GM21447 (cell line): ENCODE measurements around the gene AMBRA1.

Source experiments
- ATAC-seq: cut with Tn5 transposase; IDR thresholded peaks from one replicate; pipeline ENCODE4 v1.9.1; 2021; ENCODE audit not compliant: unreplicated experiment

Gene AMBRA1

DNA sequence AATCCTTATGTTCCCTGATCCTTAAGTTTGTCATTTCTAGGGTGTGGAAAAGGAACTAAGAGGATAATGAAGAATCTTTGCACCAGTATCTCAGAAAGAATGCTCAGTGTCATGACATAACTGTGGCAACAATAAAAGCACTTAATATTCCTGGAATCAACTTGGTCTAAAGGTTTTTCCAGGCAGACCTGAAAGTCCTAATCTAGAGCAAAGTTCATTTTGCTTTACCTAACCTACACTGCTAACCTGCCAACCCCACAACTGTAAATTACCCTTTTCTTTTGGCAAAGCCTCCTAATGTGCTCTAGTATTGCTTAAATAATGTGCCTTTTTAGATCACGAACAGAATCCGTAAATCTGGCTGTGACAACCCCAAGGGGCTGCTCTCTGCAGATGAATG is 82.5 kb downstream of the AMBRA1 start:
- ATAC-seq: no peak

DNA sequence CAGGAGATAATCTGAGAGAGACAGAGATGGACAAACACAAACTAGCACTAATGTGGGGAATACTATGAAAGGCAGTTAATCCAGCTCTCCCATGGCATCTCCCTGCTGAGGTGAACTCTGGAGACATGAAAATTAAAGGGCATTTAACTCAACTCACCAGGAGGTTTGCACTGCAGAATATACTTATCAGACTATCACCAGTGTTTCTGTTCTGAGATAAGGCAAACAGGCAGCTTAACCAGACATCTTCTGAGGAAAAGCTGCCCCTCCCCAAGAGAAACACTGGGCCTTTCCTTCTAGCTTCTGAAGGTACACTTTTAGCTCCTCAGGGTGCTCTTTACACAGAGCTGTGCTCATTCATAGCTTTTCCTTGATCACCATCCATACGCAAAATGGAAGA is 85.5 kb downstream of the AMBRA1 start:
- ATAC-seq: no peak

DNA sequence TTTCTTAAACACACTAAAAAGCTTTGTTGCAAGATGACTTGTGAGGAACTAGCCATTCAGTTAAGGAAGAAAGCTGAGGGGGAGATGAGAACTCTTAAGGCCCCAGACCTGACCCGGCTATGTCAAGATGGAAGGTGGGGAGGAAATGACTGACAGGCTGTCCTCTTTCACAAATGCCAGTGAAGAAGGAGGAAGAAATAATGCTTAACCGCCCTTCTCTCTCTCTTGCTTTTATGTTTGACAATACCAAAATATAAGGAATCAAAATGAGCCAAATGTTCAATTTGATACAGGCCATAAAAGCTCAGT is 87.4 kb downstream of the AMBRA1 start:
- ATAC-seq: no peak

DNA sequence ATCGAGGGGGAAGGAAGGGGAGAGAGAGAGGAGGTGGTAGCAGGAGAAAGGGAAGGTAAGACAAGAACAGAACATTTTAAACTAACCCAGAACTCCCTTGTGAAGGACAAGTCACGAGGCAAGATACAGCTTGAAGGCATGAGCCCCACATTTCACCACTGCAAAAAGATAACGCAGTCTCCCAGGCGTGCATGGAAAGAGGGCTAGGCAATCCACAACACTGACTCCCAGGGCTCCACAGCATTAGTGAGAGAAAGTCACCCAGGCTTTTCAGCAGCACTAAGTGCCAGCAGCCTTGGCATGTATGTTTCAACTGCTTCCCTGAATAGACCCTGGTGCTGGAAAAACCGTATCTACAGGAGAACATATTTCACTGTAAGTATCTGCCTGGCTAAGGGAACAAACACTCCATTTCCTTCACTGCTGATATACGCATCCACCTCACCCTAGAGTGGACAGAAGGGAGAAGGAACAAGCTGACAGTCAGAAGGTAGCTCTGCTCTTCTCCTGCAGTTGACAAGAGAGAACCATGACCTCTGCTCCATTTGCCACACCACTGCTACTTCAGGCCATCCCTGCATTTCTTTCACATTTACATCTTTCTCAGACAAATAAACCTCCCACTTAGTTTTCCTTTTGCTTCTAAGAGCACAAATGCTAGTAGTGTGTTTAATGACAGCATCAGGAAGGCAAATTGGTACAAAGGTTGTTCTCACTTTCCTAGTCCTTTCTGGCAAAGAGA is 87.9 kb downstream of the AMBRA1 start:
- ATAC-seq: no peak

DNA sequence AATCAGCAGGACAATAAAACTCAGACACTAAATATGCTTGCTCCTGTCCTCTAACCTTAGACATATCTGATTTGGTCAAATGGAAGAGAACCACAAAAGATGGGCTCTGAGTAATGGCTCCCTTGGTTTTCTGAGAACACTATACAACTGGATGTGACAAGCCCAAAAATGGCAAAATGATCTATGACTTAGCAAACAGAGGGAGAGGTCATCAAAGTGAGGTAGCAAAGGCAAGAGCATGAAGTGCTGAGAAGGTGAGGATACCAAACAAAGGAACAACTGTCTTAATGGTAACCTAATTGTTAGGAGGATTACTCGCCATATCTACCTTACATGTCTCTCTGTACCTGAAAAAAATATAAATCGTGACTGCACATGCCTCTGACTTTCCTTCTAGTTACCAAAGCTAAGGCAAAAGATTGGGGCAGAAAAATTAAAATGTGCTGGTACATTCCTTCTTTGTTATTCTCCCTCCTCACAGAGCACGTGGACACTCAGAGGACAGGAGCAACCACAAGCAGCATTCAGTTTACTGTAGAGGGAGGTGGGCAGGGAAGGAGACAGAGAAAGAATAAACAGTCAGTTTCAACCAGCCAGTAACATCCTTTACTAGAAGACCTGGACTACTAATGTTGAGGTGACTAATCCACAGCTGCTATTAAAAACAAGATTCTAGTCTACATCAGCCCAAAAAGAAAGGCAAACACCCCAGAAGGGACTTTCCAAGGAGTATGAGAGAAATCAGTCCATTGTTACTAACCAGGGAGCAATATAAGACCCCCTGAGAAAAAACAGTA is 88.8 kb downstream of the AMBRA1 start:
- no peak for ATAC-seq

DNA sequence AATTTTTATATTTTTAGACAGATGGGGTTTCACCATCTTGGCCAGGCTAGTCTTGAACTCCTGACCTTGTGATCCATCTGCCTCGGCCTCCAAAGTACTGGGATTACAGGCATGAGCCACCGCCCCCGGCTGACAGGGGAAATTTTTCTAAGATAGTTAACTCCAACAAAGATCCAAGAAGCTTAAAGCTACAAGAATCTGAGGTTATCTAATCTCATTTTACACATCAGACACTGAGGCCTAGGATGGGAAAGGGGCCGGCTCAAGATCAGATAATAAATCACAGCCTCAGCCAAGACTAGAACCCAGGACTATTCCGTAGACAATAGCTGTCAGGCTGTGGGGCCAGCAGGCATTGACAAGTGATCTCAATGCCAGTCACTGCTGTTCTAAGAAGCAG is 94.0 kb downstream of the AMBRA1 start:
- ATAC-seq: no peak

DNA sequence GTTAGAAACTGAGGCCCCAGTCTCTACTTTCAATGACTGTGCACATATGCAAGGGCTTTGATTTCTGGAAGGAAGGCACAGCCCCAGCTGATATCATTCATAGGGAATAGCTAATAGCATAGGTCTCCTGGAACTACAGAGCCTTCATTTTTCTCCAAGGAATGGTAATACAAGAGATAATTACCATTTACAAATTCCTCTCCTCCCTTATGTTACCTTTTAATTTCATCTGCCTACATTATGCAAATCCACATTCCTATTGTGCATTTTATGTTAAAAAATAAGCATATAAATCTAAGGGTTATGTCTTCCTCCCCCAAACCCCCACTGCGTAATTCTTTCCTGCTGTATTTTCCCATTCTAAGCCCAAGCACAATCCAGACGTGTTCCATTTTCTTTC is 94.9 kb downstream of the AMBRA1 start:
- ATAC-seq: no peak

DNA sequence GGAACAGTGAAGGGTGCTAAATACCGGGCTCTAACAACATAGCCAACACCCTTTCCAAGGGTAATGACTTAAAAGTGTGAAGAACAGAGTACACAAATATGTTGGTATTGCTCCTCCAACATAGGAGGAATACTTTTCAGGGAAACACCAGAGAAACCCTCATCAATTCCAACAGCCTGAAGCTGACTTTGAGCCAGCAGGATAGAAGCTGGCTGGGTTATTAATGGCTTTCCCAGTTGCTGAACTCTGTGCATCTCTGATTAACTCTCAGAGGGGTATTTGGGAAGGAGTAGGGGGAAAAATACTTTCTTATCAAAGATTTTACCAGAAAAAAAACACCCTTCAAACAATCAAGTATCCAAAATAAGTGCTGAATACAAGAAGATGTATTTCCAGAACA is 95.6 kb downstream of the AMBRA1 start:
- no peak for ATAC-seq

DNA sequence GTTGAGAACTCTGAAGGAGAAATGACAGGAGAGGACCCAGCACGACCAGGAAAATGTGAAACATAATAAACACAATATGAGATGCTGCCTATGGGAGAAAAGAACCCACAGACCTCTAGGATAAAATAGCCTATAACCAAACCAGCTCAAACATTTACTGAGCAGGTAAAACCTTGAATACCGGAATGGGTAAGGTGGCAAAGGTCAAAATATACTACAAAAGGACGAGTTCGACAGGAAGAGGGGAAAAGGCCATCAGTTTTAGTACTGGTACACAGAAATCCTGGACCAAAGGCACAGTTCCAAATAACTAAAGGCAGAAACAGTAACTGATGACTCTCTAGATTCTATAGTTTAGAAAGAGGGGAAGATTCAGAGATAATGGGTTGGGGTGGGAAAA is 96.3 kb downstream of the AMBRA1 start:
- ATAC-seq: no peak

DNA sequence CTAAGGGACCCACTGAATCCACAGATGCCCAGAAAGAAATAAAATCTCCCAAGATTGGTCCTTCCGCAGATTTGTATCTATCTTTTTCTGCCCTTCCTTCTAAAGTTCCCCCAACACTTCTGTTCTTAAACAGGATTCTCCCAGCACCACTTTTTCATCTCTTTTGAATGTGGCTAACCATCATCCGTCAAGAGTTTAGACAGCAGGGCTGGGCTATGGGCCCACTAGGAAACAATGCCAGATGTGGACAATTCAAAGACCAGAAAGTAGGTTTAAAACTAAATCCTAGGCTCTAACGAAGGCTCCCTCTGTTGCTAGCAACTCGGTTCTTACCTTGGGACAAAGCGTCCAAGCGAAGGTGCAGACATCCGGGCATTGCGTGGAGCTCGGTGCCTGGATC is 100.0 kb downstream of the AMBRA1 start:
- no peak for ATAC-seq

DNA sequence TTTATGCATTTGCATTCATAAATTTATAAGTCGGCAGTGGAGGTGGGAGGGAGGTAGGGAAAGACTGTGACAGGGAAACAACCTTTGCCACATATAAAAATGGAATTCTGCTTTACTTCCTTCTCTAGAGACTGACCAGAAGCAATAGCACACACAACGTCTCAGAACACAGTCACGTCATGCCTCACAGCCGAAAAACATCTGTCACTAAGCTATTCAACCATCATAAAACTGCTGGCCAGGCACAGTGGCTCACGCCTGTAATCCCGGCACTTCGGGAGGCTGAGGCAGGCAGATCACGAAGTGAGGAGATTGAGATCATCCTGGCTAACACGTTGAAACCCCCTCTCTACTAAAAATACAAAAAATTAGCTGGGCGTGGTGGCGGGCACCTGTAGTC is 101.3 kb downstream of the AMBRA1 start:
- no peak for ATAC-seq

DNA sequence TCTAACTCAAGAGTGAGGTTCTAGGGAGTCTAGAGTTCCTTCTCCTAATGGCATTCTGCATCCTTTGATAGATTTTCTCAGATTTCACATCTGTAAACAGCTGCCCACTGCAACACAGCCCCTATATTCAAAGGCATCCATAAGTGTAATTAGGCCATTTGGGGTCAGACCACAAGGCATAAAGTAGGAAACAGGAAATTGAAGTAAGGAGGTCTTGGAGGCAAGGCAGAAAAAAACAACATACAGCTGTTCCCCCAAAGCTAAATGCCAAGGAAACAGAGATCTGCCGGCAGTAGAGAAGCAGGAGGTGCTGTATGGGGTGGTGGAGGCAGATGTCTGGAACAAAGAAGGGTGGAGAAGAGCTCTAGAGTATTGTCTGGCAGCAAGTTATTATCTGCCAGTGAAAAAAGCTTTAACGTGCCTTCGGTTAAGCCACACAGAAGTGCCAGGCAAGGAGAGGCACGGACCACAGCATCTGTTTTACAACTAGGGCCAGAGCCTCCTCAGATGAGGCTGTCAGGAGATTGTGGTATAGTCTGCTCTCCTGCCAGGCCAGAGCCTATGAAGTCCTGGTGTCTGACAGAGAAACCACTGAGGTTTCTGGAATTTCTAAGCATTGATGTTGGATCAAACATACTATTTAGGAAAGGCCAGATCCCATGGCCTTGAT is 102.0 kb downstream of the AMBRA1 start:
- ATAC-seq: no peak

DNA sequence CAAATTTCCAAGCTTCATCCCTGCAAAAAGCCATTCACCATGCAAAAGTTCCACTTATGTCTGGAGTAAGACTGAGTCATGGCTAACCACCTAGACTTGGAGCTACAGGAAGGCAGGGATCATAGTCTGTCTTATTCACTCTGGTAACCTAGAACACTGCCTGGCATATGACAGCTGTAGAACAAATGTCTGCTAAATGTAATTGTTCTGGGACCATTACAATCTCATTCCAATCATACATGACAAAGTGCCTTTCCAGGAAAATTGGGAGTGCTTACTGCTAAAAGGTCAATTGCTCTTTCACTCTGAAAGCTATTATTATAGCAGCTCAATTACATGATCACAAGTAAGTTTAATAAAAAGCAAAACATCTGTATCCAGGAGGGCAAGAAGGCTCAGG is 103.2 kb downstream of the AMBRA1 start:
- ATAC-seq: no peak

DNA sequence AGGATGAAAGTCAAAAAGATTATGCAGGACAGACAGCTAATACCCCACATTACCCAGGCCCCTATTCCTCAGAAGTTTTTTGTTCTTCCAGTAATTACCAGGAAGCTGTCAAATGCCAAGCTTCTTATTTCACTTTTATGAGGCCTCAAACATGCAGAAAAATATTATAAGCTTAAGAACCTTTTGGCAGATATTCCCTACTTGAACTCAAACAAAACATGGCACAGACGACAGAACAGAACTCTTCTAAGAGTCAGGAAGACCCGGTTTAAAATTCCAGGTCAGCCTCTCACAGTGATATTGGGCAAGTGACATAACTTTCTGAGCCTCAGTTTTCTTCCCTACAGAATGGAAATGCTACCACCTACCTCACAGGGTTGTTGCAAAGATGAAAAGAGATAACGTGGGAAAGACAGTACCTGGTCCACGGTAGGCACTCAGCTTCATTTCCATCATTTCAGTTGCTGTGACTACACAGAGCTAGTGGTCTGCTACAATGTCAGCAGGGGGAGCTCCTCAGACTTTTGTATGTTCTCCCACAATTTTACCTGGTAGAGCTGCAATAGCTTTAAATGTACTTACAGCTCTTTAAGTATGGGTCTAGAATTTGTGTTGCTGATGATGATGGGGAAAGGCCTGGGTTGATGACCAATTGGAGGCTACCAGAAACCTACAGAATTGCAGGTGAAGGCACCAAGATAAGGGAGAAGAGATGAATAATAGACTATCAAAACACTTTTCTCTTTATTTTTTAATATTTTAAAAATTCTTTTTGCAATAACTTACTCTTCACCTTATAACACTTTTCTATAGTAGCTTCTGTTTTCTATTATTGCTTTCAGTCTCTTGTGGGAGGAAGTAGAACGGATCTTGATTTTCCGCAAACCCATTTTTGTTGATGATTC is 103.9 kb downstream of the AMBRA1 start:
- peak; percentile 69 for ATAC-seq

DNA sequence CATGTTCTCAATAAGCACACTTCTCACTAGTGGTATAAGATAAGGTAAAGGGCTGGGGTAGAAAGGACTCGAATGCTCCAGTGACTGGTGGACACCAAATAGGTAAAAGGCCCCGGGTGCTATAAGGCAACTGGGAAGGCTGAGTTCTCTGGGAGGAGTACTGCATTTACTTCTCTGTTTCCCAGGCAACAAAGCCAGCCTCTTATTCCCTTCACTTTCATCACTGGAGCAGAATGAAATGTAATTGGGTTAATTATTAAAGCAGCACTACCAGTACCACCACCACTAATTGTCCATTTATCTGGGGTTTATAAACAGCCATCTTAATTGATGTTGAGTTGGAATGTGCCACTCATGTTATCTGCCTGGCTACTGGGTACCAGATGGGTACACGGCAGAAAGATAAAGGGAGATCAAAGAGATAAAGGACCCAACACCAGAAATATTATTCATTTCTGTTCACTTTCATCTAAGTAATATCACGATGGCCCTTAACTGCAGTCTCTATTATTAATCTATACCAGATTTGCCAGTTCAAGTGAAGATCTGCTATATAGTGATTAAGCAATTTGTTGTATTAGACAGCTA is 107.9 kb downstream of the AMBRA1 start:
- no peak for ATAC-seq

DNA sequence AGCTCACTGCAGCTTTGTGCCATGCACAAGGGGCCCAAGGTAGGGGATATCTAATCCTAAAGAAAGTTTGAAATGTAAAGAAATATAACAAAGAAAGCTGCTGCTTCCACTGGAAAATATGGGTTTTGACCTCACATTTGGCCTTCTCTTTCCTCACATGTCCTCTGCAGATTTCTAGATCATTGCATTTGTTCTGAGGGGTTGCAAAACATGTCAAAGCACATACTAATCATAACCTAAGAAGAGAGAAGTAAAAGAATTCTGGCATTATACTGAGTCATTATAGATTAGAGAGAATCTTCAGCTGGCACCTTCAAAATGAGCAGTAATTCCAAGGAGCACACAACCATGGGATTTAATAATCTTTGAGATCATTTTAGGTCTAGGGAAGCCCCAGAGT is 109.7 kb downstream of the AMBRA1 start:
- no peak for ATAC-seq

DNA sequence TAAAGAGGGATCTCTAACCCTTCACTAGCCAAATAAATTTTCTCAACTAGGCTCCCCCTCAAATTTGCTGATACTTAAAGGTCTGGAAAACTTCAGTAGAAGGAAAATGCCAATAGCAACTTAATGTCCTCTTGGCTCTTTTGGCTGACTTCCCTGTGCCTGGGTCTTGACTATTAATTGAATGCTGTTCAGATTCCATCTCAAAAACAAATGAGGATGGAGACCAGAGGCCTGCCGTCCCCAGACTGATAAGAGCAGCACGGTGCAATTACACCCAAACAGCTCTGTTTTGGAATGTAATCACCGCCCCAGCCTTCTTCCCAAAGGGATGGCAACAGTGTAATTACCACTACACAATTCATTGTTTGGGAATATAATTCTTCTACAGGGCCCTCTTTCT is 112.9 kb downstream of the AMBRA1 start:
- no peak for ATAC-seq

DNA sequence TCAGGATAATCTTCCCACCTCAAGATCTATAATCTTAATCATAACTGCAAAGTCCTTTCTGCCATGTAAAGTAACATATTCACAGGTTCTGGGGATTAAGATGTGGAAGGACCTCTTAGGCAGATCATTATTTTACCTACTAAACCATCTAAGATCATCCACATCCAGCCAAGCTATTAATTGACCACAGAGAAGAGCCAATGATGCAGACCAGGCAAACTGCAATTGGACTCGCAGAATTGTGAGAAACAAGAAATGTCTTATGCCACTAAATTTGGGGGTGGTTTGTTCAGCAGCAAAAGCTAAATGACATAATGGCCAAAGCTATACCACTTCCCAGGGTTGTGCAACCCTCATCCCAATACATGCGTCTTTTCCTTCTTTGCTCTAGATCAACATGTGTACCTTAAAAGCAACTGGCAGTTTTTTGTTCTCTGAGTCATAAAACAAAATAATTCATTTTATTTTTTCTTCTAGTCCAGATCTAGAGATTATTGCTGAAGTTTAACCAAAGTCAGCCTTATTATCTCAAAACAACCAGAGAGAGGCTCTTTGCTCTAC is 113.6 kb downstream of the AMBRA1 start:
- ATAC-seq: no peak

DNA sequence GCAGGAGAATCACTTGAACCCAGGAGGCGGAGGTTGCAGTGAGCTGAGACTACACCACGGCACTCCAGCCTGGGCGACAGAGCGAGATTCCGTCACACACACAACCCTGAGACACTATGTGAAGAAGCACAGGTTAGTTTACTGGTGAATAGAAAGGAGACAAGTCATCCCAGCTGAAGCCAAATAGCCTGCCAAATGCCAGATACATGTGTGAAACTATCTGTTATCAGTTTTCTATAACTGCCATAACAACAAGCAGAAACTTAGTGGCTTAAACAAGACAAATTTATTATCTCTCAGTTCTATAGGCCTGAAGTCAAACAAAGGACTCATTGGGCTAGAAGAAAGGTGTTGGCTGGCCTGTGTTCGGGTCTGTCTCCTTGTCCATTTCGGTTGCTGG is 114.2 kb downstream of the AMBRA1 start:
- ATAC-seq: no peak

DNA sequence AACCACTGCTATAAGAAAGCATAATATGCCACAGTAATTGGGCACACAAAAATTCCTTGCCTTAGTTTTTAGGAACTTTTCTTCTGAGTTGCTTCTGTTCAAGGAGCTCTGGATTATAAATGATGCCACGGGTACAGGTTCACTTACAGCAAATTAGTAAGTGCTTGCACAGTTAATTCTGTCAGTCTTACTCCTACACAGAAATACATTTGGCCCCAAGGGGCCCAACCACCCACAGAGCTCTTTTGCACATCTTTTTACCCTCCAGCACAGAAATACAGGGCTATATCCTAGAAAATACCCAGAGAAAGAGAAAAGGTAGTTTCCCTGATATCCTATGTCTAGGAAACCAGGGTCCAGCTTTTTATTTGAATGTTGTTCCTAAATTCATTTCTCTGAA is 115.6 kb downstream of the AMBRA1 start:
- ATAC-seq: no peak

DNA sequence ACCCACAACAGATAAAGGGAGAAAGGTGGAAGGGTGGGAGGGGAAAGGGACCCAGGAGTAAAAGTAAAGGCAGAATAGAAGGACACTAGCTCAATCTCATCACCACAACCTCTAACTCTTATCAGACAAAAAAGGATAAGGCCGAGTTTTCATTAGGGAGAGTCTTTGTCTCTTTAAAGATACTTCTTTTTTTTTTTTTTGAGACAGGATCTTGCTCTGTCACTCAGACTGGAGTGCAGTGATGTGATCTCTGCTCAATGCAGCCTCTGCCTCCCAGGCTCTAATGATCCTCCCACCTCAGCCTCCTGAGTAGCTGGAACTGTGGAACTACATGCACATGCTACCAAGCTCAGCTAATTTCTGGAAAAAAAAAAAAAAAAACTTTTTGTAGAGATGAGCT is 116.7 kb downstream of the AMBRA1 start:
- ATAC-seq: no peak
